Keratinocyte (primary cell): Measurements from ENCODE around the gene POLD3. TPM values are rescaled to one million over a fixed set of nuclear protein-coding genes. Genes with fewer than 3 reads are reported as not detected.
"Not testable (repeated sequence)": the region's sequence is repeated elsewhere in the genome, so short reads cannot be mapped to it uniquely, and the experiment has no call there.

Source experiments
- DNase-seq: peaks from one replicate; pipeline ENCODE4 v3.0.0-alpha.2; 2011; ENCODE audit warnings: low read depth, missing footprints, low spot score
- FAIRE-seq: peaks from 2 replicates; lab custom pipeline; 2011; peaks lifted over from hg19 to GRCh38; lab: Jason Lieb, UNC
- H2AFZ ChIP-seq: 2 replicates; pipeline ENCODE4 v1.6.0; 2012; ENCODE audit warnings: low read length, control low read depth, inconsistent platforms; ENCODE audit not compliant: control insufficient read depth
- H3K27ac ChIP-seq: 2 replicates; pipeline ENCODE4 v1.5.1; 2011; ENCODE audit warnings: low read length; ENCODE audit not compliant: control insufficient read depth, insufficient read depth
- H3K27me3 ChIP-seq: 3 replicates; pipeline ENCODE4 v1.6.0; 2011; ENCODE audit warnings: low read length; ENCODE audit not compliant: control insufficient read depth, insufficient read depth; ENCODE audit errors: extremely low read depth
- H3K36me3 ChIP-seq, 2 experiments: 2 replicates in 1 of 2; 3 replicates in 1 of 2; pipeline ENCODE4 v1.5.1; 2011; ENCODE audit warnings: low read length in 2 of 2, mild to moderate bottlenecking in 1 of 2; ENCODE audit not compliant: control insufficient read depth in 2 of 2, insufficient read depth in 2 of 2; ENCODE audit errors: extremely low read depth in 1 of 2
- H3K4me1 ChIP-seq: 3 replicates; pipeline ENCODE4 v1.5.1; 2011; ENCODE audit warnings: low read length; ENCODE audit not compliant: control insufficient read depth, insufficient read depth; ENCODE audit errors: extremely low read depth
- H3K4me2 ChIP-seq: 3 replicates; pipeline ENCODE4 v1.6.0; 2011; ENCODE audit warnings: low read depth, low read length; ENCODE audit not compliant: control insufficient read depth, insufficient read depth; ENCODE audit errors: extremely low read depth
- H3K4me3 ChIP-seq, 3 experiments: fragments of 200-600 bp in 1 of 3; sonication (generic) in 1 of 3; 2 replicates in 2 of 3; 3 replicates in 1 of 3; pipeline ENCODE4 v1.5.1; 2011 to 2016; ENCODE audit warnings: low read length in 3 of 3, mild to moderate bottlenecking in 3 of 3, control low read depth in 2 of 3, inconsistent platforms in 1 of 3, low read depth in 1 of 3, mixed read lengths in 1 of 3, mixed run types in 1 of 3, moderate library complexity in 1 of 3; ENCODE audit not compliant: control insufficient read depth in 2 of 3, insufficient read depth in 2 of 3; ENCODE audit errors: extremely low read depth in 1 of 3
- H3K79me2 ChIP-seq: 2 replicates; pipeline ENCODE4 v1.6.0; 2012; ENCODE audit warnings: low read length; ENCODE audit not compliant: control insufficient read depth, insufficient read depth
- H3K9ac ChIP-seq: 3 replicates; pipeline ENCODE4 v1.6.0; 2011; ENCODE audit warnings: low read length; ENCODE audit not compliant: control insufficient read depth, insufficient read depth; ENCODE audit errors: extremely low read depth
- H3K9me1 ChIP-seq: 3 replicates; pipeline ENCODE4 v1.6.0; 2011; ENCODE audit warnings: low read length; ENCODE audit not compliant: control insufficient read depth, insufficient read depth; ENCODE audit errors: extremely low read depth
- H3K9me3 ChIP-seq: 2 replicates; pipeline ENCODE4 v1.5.1; 2012; ENCODE audit warnings: low read depth, low read length; ENCODE audit not compliant: control insufficient read depth
- H4K20me1 ChIP-seq: 3 replicates; pipeline ENCODE4 v1.6.0; 2011; ENCODE audit warnings: low read length; ENCODE audit not compliant: control insufficient read depth, insufficient read depth; ENCODE audit errors: extremely low read depth
- EZH2 ChIP-seq: IDR thresholded peaks from one replicate; pipeline ENCODE4 v1.6.1; 2012; ENCODE audit warnings: inconsistent platforms, mild to moderate bottlenecking, low read length, moderate library complexity
- dilution Hi-C: fragments of 300-500 bp; cut with MboI; formaldehyde crosslinking; loops from one replicate; pipeline ENCODE4 v1.7.0; 2020; ENCODE audit warnings: low sequenced_read_pairs; ENCODE audit not compliant: extremely low pct_ligation_motif_present
- polyA plus RNA-seq, 5 experiments: library from polyadenylated mRNA; depleted of rRNA in 3 of 5; stranded (reverse) in 3 of 5; stranded (forward) in 1 of 5; unstranded in 1 of 5; fragments of >200 nt; gene quantifications; 1 replicate in 1 of 5; 2 replicates in 3 of 5; 3 replicates in 1 of 5; pipeline versions ENCODE4 v1.2.1 to v1.2.3, GENCODE V29; 2011 to 2012; ENCODE audit warnings: missing spikeins in 2 of 5, low read depth in 1 of 5, low replicate concordance in 1 of 5
- TF ChIP-seq, protein P1 (sequence below), 3 experiments: IDR thresholded peaks in 1 of 3; conservative IDR thresholded peaks in 1 of 3; optimal IDR thresholded peaks in 1 of 3; 2 replicates in 2 of 3; 3 replicates in 1 of 3; pipeline versions ENCODE3 to v1.5.1; 2011; ENCODE audit warnings: low read length in 3 of 3, mild to moderate bottlenecking in 3 of 3, moderate library complexity in 2 of 3, control low read depth in 1 of 3, inconsistent platforms in 1 of 3; ENCODE audit not compliant: insufficient read depth in 2 of 3; ENCODE audit errors: extremely low read depth in 1 of 3

Gene POLD3
- polyA plus RNA-seq, 1 donor (not counting 4 experiments of a cell fraction or from before 2014, with no cell fraction given), result 16.7 TPM

DNA sequence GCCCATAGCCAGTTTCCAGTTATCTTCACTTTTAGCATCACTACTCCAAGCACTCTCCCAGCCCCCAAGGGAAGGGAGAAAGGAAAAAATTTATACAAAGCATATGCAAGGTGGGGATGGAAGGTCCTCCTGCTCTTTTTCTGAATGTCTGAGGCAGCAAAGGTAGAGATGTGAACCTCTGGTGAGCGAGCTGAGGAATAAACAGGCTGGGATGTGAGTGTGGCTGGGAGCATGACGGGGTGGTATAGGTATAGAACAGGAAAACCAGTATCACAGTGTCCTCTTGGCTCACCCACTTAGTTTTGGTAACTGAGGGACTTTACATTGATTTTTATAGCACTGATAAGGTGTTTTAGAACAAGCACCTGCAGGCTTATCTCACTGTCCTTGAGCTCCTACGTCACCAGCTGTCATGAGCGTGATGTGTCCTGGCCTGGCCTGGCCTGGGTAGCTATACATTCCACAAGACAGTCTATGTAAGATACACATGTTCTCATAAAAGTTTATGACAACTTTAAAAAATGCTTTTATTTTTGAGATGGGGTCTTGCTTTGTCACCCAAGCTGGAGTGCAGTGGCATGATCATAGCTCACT is 10.3 kb upstream of the POLD3 start:
- H4K20me1 ChIP-seq, result no peaks in the 10 kb centered on the region
- H3K4me1 ChIP-seq, result no peaks in the 10 kb centered on the region
- H3K9me1 ChIP-seq, result no peaks in the 10 kb centered on the region
- no peaks in the 10 kb centered on the region for H3K36me3 ChIP-seq
- no peaks in the 10 kb centered on the region for H3K9me3 ChIP-seq
- no peak for FAIRE-seq
- H3K4me2 ChIP-seq, result no peak overlapping the region
- H3K9ac ChIP-seq, result no peak overlapping the region
- H3K27me3 ChIP-seq, result no peaks in the 10 kb centered on the region
- H2AFZ ChIP-seq, result no peak overlapping the region
- dilution Hi-C loops, result no loop called here
- no peak overlapping the region for H3K27ac ChIP-seq
- no peak for DNase-seq
- no peaks in the 10 kb centered on the region for H3K79me2 ChIP-seq
- no peak overlapping the region for H3K4me3 ChIP-seq
- TF ChIP-seq, protein P1, sequence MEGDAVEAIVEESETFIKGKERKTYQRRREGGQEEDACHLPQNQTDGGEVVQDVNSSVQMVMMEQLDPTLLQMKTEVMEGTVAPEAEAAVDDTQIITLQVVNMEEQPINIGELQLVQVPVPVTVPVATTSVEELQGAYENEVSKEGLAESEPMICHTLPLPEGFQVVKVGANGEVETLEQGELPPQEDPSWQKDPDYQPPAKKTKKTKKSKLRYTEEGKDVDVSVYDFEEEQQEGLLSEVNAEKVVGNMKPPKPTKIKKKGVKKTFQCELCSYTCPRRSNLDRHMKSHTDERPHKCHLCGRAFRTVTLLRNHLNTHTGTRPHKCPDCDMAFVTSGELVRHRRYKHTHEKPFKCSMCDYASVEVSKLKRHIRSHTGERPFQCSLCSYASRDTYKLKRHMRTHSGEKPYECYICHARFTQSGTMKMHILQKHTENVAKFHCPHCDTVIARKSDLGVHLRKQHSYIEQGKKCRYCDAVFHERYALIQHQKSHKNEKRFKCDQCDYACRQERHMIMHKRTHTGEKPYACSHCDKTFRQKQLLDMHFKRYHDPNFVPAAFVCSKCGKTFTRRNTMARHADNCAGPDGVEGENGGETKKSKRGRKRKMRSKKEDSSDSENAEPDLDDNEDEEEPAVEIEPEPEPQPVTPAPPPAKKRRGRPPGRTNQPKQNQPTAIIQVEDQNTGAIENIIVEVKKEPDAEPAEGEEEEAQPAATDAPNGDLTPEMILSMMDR (optimal IDR thresholded peaks at IDR 0.05 in 1 of 3, IDR thresholded peaks at IDR 0.05 in 1 of 3, conservative IDR thresholded peaks at IDR 0.05 in 1 of 3; ENCODE audit: extremely low read depth in 1 of 3, insufficient read depth in 2 of 3, low read length in 3 of 3), result no peak
- no peak for TF ChIP-seq EZH2

GRCh38 chr11:74583024-74583624 is 9.3 kb upstream of the POLD3 start:
- Histone ChIP-seq H3K27ac (no peak overlapping the region), H3K79me2 (no peaks in the 10 kb centered on the region), H3K9ac (no peak overlapping the region), H3K36me3 (no peaks in the 10 kb centered on the region), H3K4me1 (no peaks in the 10 kb centered on the region), H3K4me2 (no peak overlapping the region), H4K20me1 (no peaks in the 10 kb centered on the region), H3K9me1 (no peaks in the 10 kb centered on the region), H3K9me3 (no peaks in the 10 kb centered on the region), H2AFZ (no peak overlapping the region), H3K4me3 (no peak overlapping the region), H3K27me3 (no peaks in the 10 kb centered on the region)
- FAIRE-seq, result no peak
- DNase-seq, result no peak
- dilution Hi-C loops, result no loop called here
- no peak for TF ChIP-seq EZH2
- TF ChIP-seq, protein P1 (optimal IDR thresholded peaks at IDR 0.05 in 1 of 3, IDR thresholded peaks at IDR 0.05 in 1 of 3, conservative IDR thresholded peaks at IDR 0.05 in 1 of 3; ENCODE audit: extremely low read depth in 1 of 3, insufficient read depth in 2 of 3, low read length in 3 of 3), result no peak

DNA sequence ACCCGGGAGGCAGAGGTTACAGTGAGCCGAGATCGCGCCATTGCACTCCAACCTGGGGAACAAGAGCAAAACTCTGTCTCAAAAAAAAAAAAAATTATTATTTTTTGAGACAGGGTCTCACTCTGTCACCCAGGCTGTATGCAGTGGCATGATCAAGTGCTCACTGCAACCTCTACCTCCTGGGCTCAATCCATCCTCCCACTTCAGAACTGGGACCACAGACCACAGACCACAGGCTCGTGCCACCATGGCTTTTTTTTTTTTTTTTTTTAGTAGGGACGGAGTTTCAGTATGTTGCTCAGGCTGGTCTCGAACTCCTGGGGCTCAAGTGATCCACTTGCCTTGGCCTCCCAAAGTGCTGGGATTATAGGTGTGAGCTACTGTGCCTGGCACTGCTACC is 1.9 kb upstream of the POLD3 start:
- H3K4me3 ChIP-seq, H3K9me1 ChIP-seq, H2AFZ ChIP-seq, H3K27ac ChIP-seq, H3K4me2 ChIP-seq, H3K9me3 ChIP-seq, H4K20me1 ChIP-seq, H3K36me3 ChIP-seq, DNase-seq, H3K27me3 ChIP-seq, H3K9ac ChIP-seq, dilution Hi-C loops, FAIRE-seq: not testable (repeated sequence)
- Histone ChIP-seq H3K4me1 (peaks cover 15% of the 10 kb centered on the region), H3K79me2 (peaks cover 14% of the 10 kb centered on the region)
